B cell (primary cell): ENCODE data around the gene ETV2. TPM values are rescaled to one million over a fixed set of nuclear protein-coding genes. Genes with fewer than 3 reads are reported as not detected.

Experiments used
- ATAC-seq: fragments of 200-7000 bp; cut with Tn5 transposase; one replicate; pipeline ENCODE4 v1.10.0; 2021; ENCODE audit warnings: low read depth, mild to moderate bottlenecking, moderate number of reproducible peaks, moderate library complexity
- CTCF ChIA-PET: fragments of 350-600 bp; sonication (Branson Sonifier 250); formaldehyde crosslinking; loops from one replicate; lab custom pipeline; 2021; ENCODE audit warnings: antibody characterized with exemption, inconsistent platforms; lab: Charles Lee
- POLR2A ChIA-PET: fragments of 350-600 bp; sonication (Branson Sonifier 250); formaldehyde crosslinking; loops from one replicate; lab custom pipeline; 2021; ENCODE audit warnings: antibody characterized with exemption; lab: Charles Lee
- DNase-seq: peaks from one replicate; pipeline ENCODE4 v3.0.0; 2013
- H2AFZ ChIP-seq: 2 replicates; pipeline ENCODE4 v1.6.1; 2012; ENCODE audit warnings: mild to moderate bottlenecking, low read depth, low read length; ENCODE audit not compliant: insufficient read depth, poor library complexity, severe bottlenecking
- H3K27ac ChIP-seq, 2 donors: 1 replicate in 1 of 2; 2 replicates in 1 of 2; pipeline ENCODE4 v1.5.1; 2012 to 2013; ENCODE audit warnings: low read length in 2 of 2, mild to moderate bottlenecking in 2 of 2, moderate library complexity in 1 of 2
- H3K27me3 ChIP-seq, 4 experiments: fragments of 200-600 bp in 1 of 4; sonication (generic) in 1 of 4; replicated peaks in 1 of 4; 1 replicate in 2 of 4; 2 replicates in 2 of 4; pipeline versions ENCODE4 v1.6.1 to v1.7.0; 2013 to 2016; ENCODE audit warnings: low read length in 3 of 4, mild to moderate bottlenecking in 2 of 4, mixed read lengths in 1 of 4, moderate library complexity in 1 of 4; ENCODE audit not compliant: insufficient read depth in 4 of 4, control insufficient read depth in 3 of 4; ENCODE audit errors: control extremely low read depth in 1 of 4
- H3K36me3 ChIP-seq, 2 experiments: replicated peaks in 1 of 2; 1 replicate in 1 of 2; 2 replicates in 1 of 2; pipeline versions ENCODE4 v1.6.1 to v1.7.1; 2013; ENCODE audit warnings: low read length in 1 of 2; ENCODE audit not compliant: insufficient read depth in 2 of 2, control insufficient read depth in 1 of 2; ENCODE audit errors: control extremely low read depth in 1 of 2, extremely low read depth in 1 of 2
- H3K4me1 ChIP-seq, 2 donors: fragments of 200-600 bp in 1 of 2; sonication (generic) in 1 of 2; 1 replicate in 1 of 2; 2 replicates in 1 of 2; pipeline versions ENCODE4 v1.5.1 to v1.6.1; 2013 to 2017; ENCODE audit warnings: low read length in 2 of 2; ENCODE audit not compliant: control insufficient read depth in 2 of 2, insufficient read depth in 2 of 2
- H3K4me2 ChIP-seq: replicated peaks from 2 replicates; pipeline ENCODE3; 2012; ENCODE audit warnings: mild to moderate bottlenecking, low read depth, low read length; ENCODE audit not compliant: poor library complexity, severe bottlenecking
- H3K4me3 ChIP-seq, 5 experiments: fragments of 200-600 bp in 1 of 5; sonication (generic) in 1 of 5; 1 replicate in 3 of 5; 2 replicates in 2 of 5; pipeline versions ENCODE4 v1.5.1 to v1.7.0; 2011 to 2016; ENCODE audit warnings: low read length in 4 of 5, mild to moderate bottlenecking in 4 of 5, low read depth in 2 of 5, control low read depth in 1 of 5, moderate library complexity in 1 of 5; ENCODE audit not compliant: insufficient read depth in 1 of 5; ENCODE audit errors: control extremely low read depth in 1 of 5, extremely low read depth in 1 of 5
- H3K79me2 ChIP-seq: fragments of 200-600 bp; sonication (generic); one replicate; pipeline ENCODE4 v1.6.0; 2016; ENCODE audit warnings: low read length; ENCODE audit not compliant: control insufficient read depth, insufficient read depth
- H3K9ac ChIP-seq: fragments of 200-600 bp; sonication (generic); 2 replicates; pipeline ENCODE4 v1.6.1; 2017; ENCODE audit warnings: mild to moderate bottlenecking, low read length, moderate library complexity
- H3K9me3 ChIP-seq, 3 donors: one replicate each; pipeline versions ENCODE4 v1.6.1 to v1.7.1; 2013; ENCODE audit warnings: low read length in 2 of 3; ENCODE audit not compliant: control insufficient read depth in 2 of 3, insufficient read depth in 1 of 3; ENCODE audit errors: control extremely low read depth in 1 of 3
- H4K20me1 ChIP-seq: 2 replicates; pipeline ENCODE4 v1.6.0; 2012; ENCODE audit warnings: mild to moderate bottlenecking, low read length; ENCODE audit not compliant: insufficient read depth, control insufficient read depth, poor library complexity, severe bottlenecking
- H3K27ac Mint-ChIP-seq: one replicate; pipeline ENCODE4 v1.8.0; 2021; ENCODE audit warnings: mixed read lengths
- H3K27me3 Mint-ChIP-seq: one replicate; pipeline ENCODE4 v1.8.0; 2021; ENCODE audit warnings: mixed read lengths
- H3K4me1 Mint-ChIP-seq: one replicate; pipeline ENCODE4 v1.8.0; 2021; ENCODE audit warnings: mixed read lengths
- H3K4me3 Mint-ChIP-seq: one replicate; pipeline ENCODE4 v1.8.0; 2021; ENCODE audit warnings: mixed read lengths
- H3K9me3 Mint-ChIP-seq: one replicate; pipeline ENCODE4 v1.8.0; 2022; ENCODE audit warnings: mixed read lengths; ENCODE audit not compliant: insufficient read depth
- EZH2 ChIP-seq: IDR thresholded peaks from 2 replicates; pipeline ENCODE4 v1.6.1; 2012; ENCODE audit warnings: borderline replicate concordance, low read depth, mild to moderate bottlenecking, moderate library complexity, low read length; ENCODE audit not compliant: insufficient read depth, poor library complexity, severe bottlenecking
- WGBS: methylation state at CpG from one replicate; pipeline ENCODE4 v1.1.5; 2013; ENCODE audit warnings: missing lambda C conversion rate; ENCODE audit not compliant: insufficient coverage; 5-methylcytosine and 5-hydroxymethylcytosine counted together
- intact Hi-C: fragments of 100-400 bp; cut with micrococcal nuclease; formaldehyde crosslinking; loops from one replicate; pipeline ENCODE4 v1.10.0; 2022
- polyA plus RNA-seq: library from polyadenylated mRNA; depleted of rRNA; stranded (reverse); fragments of >200 nt; gene quantifications from 2 replicates; pipeline ENCODE4 v1.2.3, GENCODE V29; 2012
- total RNA-seq, 2 donors: library from RNA; stranded (reverse); fragments of 120-200 nt in 1 of 2; gene quantifications; 1 replicate in 1 of 2; 2 replicates in 1 of 2; pipeline versions ENCODE4 v1.2.3 to v1.2.4, GENCODE V29; 2013 to 2022
- TF ChIP-seq, protein P1 (sequence below): fragments of 200-600 bp; IDR thresholded peaks from one replicate; pipeline ENCODE4 v1.8.0; 2022; ENCODE audit warnings: antibody characterized with exemption, mild to moderate bottlenecking

Gene ETV2
- total and polyA plus RNA-seq, 2 donors (not counting 1 experiment from before 2014, with no cell fraction given), result 0.42 to 0.49 TPM

DNA sequence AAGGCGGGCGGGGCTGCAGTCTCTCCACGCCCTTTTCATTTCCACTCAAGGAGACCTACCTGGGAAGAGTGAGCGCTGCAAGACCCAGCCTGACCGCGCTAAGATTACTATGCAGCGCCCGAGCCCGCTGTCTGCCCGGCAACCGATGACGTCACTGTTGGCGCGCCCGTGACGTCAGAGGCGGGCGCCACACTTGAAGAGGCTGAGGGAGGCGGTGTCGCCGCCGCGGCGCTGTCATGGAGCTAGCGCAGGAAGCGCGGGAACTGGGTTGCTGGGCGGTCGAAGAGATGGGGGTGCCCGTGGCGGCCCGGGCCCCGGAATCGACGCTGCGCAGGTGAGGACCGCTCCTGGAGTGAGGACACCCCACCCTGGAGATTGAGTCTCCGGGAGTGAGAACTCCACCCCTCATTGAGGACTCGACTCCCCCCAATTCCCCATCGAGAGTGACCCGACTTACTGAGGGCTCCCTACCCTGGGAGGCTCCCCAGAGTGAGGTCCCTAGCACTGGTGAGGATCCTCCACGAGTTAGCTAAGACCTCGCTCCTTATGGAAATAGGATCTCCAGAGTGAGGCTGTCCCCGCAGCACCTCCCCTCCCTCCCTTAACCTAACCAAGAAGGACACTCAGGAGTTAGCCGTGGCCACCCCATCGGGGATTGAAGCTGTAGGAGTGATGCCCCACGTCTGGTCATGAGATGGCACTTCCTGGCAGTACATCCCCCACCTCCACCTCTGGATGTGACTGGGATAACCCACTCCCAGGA lies 28.8 kb upstream of the ETV2 start, which contains the start of gene HAUS5:
TSS of gene HAUS5 (plus strand) at position 177 of the 763 bp plus-strand sequence. CDS start at position 237, 60 bp downstream.
- no peaks in the 10 kb centered on the region for H3K27me3 ChIP-seq
- H3K4me3 Mint-ChIP-seq, result peak within 1 kb of the TSS; percentile 92
- 1% methylated on average over 45 of the region's 47 CpGs for WGBS
- H3K9ac ChIP-seq, result peak within 1 kb of the TSS; percentile 83
- H3K27ac ChIP-seq, result peak within 1 kb of the TSS; percentile 76 to 77
- H3K4me3 ChIP-seq, result peak within 1 kb of the TSS; percentile 37 to 87 (median 78)
- peak; percentile 79 for ATAC-seq
- H4K20me1 ChIP-seq, result no peaks in the 10 kb centered on the region
- H3K4me2 ChIP-seq, result peak within 1 kb of the TSS; percentile 93
- TF ChIP-seq EZH2, result no peak
- TF ChIP-seq, protein P1, sequence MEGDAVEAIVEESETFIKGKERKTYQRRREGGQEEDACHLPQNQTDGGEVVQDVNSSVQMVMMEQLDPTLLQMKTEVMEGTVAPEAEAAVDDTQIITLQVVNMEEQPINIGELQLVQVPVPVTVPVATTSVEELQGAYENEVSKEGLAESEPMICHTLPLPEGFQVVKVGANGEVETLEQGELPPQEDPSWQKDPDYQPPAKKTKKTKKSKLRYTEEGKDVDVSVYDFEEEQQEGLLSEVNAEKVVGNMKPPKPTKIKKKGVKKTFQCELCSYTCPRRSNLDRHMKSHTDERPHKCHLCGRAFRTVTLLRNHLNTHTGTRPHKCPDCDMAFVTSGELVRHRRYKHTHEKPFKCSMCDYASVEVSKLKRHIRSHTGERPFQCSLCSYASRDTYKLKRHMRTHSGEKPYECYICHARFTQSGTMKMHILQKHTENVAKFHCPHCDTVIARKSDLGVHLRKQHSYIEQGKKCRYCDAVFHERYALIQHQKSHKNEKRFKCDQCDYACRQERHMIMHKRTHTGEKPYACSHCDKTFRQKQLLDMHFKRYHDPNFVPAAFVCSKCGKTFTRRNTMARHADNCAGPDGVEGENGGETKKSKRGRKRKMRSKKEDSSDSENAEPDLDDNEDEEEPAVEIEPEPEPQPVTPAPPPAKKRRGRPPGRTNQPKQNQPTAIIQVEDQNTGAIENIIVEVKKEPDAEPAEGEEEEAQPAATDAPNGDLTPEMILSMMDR, result no peak
- ChIA-PET POLR2A (interaction anchor here (1.1 to 1.3 kb wide), 3 partner anchors 31 to 64 kb away, joined by 3 to 12 read pairs (median 5); partner anchors contain the start of gene COX6B1), CTCF (interaction anchor here (1.0 kb wide), 1 partner anchor 27 kb away, joined by 3 read pairs; no protein-coding TSS in a partner anchor)
- peak within 1 kb of the TSS; percentile 98 for H3K27ac Mint-ChIP-seq
- peaks cover 42% of the 10 kb centered on the region for H3K4me1 Mint-ChIP-seq
- DNase-seq, result peak; percentile 97
- H3K9me3 Mint-ChIP-seq, result no peaks in the 10 kb centered on the region
- H3K27me3 Mint-ChIP-seq, result no peaks in the 10 kb centered on the region
- H2AFZ ChIP-seq, result peak within 1 kb of the TSS; percentile 82
- H3K4me1 ChIP-seq, result peaks cover 38 to 53% of the 10 kb centered on the region in 2 donors
- peaks cover 0 to 16% of the 10 kb centered on the region in 2 experiments for H3K36me3 ChIP-seq
- peaks cover 11% of the 10 kb centered on the region for H3K79me2 ChIP-seq
- peaks cover 0 to 13% (median 5%) of the 10 kb centered on the region in 3 donors for H3K9me3 ChIP-seq
- intact Hi-C loops, result loop anchor here (1.0 kb wide), 7 partner anchors 16 to 442 kb away; partner anchors contain the start of genes COX6B1, THAP8, TMEM147 and WDR62
